Upper lobe of left lung (tissue), 4 donors: ENCODE results near the gene FAM169A.

Source experiments
- POLR2A ChIP-seq, 4 donors: fragments of 450-650 bp; IDR thresholded peaks; one replicate each; pipeline ENCODE4 v1.5.1; 2016 to 2017; ENCODE audit warnings: antibody characterized with exemption in 4 of 4, mild to moderate bottlenecking in 2 of 4
- POLR2AphosphoS5 ChIP-seq, 2 donors: sonication (generic); formaldehyde crosslinking; IDR thresholded peaks; one replicate each; pipeline ENCODE4 v1.5.1; 2017; ENCODE audit warnings: antibody characterized with exemption in 2 of 2
- TF ChIP-seq, protein P1 (sequence below), 6 experiments: fragments of 450-650 bp in 4 of 6; fragments of 200-600 bp in 2 of 6; sonication (generic) in 2 of 6; IDR thresholded peaks; one replicate each; pipeline ENCODE4 v1.5.1; 2016 to 2019; ENCODE audit warnings: antibody characterized with exemption in 6 of 6

GRCh38 chr5:74787424-74787823 is 78.8 kb downstream of the FAM169A start:
- TF ChIP-seq, protein P1, sequence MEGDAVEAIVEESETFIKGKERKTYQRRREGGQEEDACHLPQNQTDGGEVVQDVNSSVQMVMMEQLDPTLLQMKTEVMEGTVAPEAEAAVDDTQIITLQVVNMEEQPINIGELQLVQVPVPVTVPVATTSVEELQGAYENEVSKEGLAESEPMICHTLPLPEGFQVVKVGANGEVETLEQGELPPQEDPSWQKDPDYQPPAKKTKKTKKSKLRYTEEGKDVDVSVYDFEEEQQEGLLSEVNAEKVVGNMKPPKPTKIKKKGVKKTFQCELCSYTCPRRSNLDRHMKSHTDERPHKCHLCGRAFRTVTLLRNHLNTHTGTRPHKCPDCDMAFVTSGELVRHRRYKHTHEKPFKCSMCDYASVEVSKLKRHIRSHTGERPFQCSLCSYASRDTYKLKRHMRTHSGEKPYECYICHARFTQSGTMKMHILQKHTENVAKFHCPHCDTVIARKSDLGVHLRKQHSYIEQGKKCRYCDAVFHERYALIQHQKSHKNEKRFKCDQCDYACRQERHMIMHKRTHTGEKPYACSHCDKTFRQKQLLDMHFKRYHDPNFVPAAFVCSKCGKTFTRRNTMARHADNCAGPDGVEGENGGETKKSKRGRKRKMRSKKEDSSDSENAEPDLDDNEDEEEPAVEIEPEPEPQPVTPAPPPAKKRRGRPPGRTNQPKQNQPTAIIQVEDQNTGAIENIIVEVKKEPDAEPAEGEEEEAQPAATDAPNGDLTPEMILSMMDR (IDR thresholded peaks at IDR 0.05): no peak
- TF ChIP-seq POLR2A (IDR thresholded peaks at IDR 0.05) (no peak), POLR2AphosphoS5 (IDR thresholded peaks at IDR 0.05) (no peak)
